Measurements from ENCODE around the gene KCNJ6.

KCNJ6 gene

GRCh38 chr21:37711836-37712568, 204.3 kb downstream of the KCNJ6 start:
- peak; percentile 48 for DNase-seq

GRCh38 chr21:37711286-37711829, 204.9 kb downstream of the KCNJ6 start:
- DNase-seq: no peak

GRCh38 chr21:37710546-37711285, 205.5 kb downstream of the KCNJ6 start:
- no peak for DNase-seq

- DNase-seq: no peak
Observed at GRCh38 chr21:37704751-37705150, 211.5 kb downstream of the KCNJ6 start.

GRCh38 chr21:37702241-37702640, 214.0 kb downstream of the KCNJ6 start:
- DNase-seq: no peak

GRCh38 chr21:37700641-37701202, 215.5 kb downstream of the KCNJ6 start:
- peak; percentile 58 for DNase-seq

GRCh38 chr21:37699024-37699775, 217.1 kb downstream of the KCNJ6 start:
- DNase-seq: no peak

- no peak for DNase-seq
Observed at GRCh38 chr21:37696936-37697335, 219.3 kb downstream of the KCNJ6 start.

- no peak for DNase-seq
Observed at GRCh38 chr21:37695111-37695510, 221.1 kb downstream of the KCNJ6 start.

GRCh38 chr21:37688952-37689659, 227.2 kb downstream of the KCNJ6 start:
- no peak for DNase-seq

- DNase-seq: no peak
Observed at GRCh38 chr21:37686991-37687810, 229.1 kb downstream of the KCNJ6 start.

- no peak for DNase-seq
Observed at GRCh38 chr21:37684547-37684946, 231.7 kb downstream of the KCNJ6 start.

GRCh38 chr21:37684115-37684493, 232.2 kb downstream of the KCNJ6 start:
- DNase-seq: no peak

- no peak for DNase-seq
Observed at GRCh38 chr21:37683396-37684114, 232.7 kb downstream of the KCNJ6 start.

GRCh38 chr21:37682966-37683365, 233.3 kb downstream of the KCNJ6 start:
- DNase-seq: no peak

GRCh38 chr21:37677006-37677405, 239.3 kb downstream of the KCNJ6 start:
- no peak for DNase-seq

- DNase-seq: peak; percentile 54
Observed at GRCh38 chr21:37675202-37675801, 241.0 kb downstream of the KCNJ6 start.

- DNase-seq: no peak
Observed at GRCh38 chr21:37673801-37674575, 242.3 kb downstream of the KCNJ6 start.

- DNase-seq: no peak
Observed at GRCh38 chr21:37671381-37671780, 244.9 kb downstream of the KCNJ6 start.

- no peak for DNase-seq
Observed at GRCh38 chr21:37670883-37671282, 245.4 kb downstream of the KCNJ6 start.
